Astrocyte of the cerebellum (primary cell): Measurements from ENCODE around the gene PROX2.
A peak's percentile ranks its signal among the peaks of the same experiment; 100 is the strongest.

Experiments
- DNase-seq: peaks from one replicate; pipeline ENCODE4 v3.0.0-alpha.2; 2011; ENCODE audit warnings: low read depth
- H3K4me3 ChIP-seq: 2 replicates; pipeline ENCODE4 v1.5.1; 2011; ENCODE audit warnings: mild to moderate bottlenecking, low read depth, low read length, moderate library complexity
- in situ Hi-C: cut with HindIII; loops from 2 replicates; pipeline ENCODE4 v1.10.0; 2017; ENCODE audit warnings: low sequenced_read_pairs
- TF ChIP-seq, protein P1 (sequence below): IDR thresholded peaks from 2 replicates; pipeline ENCODE4 v1.5.1; 2012; ENCODE audit warnings: low read length, low read depth, moderate library complexity, mild to moderate bottlenecking; ENCODE audit errors: missing control alignments

Gene PROX2

GRCh38 chr14:74888164-74889158 is 12.5 kb upstream of the PROX2 start:
- TF ChIP-seq, protein P1, sequence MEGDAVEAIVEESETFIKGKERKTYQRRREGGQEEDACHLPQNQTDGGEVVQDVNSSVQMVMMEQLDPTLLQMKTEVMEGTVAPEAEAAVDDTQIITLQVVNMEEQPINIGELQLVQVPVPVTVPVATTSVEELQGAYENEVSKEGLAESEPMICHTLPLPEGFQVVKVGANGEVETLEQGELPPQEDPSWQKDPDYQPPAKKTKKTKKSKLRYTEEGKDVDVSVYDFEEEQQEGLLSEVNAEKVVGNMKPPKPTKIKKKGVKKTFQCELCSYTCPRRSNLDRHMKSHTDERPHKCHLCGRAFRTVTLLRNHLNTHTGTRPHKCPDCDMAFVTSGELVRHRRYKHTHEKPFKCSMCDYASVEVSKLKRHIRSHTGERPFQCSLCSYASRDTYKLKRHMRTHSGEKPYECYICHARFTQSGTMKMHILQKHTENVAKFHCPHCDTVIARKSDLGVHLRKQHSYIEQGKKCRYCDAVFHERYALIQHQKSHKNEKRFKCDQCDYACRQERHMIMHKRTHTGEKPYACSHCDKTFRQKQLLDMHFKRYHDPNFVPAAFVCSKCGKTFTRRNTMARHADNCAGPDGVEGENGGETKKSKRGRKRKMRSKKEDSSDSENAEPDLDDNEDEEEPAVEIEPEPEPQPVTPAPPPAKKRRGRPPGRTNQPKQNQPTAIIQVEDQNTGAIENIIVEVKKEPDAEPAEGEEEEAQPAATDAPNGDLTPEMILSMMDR: no peak
- no peak for DNase-seq
- in situ Hi-C loops: no loop called here
- H3K4me3 ChIP-seq: no peak overlapping the region

DNA sequence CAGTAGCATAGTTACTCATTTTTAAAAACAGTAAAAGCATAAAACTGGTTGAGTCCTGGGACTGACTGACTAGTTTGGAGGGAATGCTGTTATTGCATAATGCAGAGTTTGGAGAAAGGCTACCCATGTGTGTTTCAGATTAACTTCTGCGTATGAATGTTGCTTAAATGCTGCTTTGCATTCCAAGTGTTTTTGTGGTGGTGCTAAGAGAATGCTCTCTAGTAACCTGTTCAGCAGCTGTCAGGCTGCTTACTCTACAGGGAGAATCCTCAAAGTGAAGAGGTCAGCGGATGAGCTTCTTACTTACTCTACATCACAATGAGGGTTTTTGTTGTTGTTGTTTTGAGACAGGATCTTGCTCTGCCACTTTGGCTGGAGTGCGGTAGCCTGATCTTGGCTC is 10.1 kb upstream of the PROX2 start:
- in situ Hi-C loops: no loop called here
- TF ChIP-seq, protein P1: no peak
- DNase-seq: peak; percentile 76

DNA sequence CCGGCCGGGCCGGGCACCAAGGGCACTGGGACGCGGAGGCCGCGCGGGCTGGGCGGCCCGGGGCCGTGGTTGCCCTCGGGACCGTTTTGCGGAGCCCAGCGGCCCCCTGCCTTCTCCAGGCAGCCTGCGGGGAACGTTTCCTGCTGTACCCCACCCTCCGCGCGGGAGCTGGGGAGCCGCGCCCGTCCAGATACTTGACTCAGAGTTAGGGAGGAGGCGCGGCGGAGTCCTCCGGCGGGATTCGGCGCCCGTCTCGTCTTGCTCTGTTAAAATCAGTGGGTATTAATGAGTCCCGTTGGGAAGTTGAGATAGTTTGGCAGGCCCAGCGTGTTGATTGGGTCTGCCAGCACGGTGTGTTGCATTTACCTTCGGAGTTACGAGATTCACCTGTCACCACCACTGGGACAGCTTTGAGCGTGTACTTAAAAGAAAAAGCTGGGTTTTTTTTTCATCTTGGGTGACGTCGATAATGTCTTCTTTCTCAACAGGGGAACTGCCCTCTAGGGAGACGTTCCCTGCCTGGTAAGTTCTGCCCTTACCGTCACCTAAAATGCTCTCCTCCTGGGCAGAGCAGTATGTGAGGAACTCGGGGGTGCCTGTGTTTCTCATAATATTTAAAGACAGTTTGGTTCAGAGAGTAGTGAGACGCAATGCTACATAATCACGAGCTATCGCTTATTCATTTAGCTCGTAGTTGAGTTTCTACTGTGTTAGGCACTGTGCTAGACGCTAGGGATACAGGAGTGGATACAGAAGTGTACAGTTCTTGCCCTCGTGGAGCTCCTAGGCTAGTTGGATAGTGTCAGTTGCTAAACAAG is 6.4 kb upstream of the PROX2 start:
- TF ChIP-seq, protein P1: no peak
- in situ Hi-C loops: no loop called here
- peak overlapping the region; percentile 88 for H3K4me3 ChIP-seq
- DNase-seq: no peak

More for the DNA sequence above, 10.1 kb upstream of the PROX2 start:
- no peak overlapping the region for H3K4me3 ChIP-seq

DNA sequence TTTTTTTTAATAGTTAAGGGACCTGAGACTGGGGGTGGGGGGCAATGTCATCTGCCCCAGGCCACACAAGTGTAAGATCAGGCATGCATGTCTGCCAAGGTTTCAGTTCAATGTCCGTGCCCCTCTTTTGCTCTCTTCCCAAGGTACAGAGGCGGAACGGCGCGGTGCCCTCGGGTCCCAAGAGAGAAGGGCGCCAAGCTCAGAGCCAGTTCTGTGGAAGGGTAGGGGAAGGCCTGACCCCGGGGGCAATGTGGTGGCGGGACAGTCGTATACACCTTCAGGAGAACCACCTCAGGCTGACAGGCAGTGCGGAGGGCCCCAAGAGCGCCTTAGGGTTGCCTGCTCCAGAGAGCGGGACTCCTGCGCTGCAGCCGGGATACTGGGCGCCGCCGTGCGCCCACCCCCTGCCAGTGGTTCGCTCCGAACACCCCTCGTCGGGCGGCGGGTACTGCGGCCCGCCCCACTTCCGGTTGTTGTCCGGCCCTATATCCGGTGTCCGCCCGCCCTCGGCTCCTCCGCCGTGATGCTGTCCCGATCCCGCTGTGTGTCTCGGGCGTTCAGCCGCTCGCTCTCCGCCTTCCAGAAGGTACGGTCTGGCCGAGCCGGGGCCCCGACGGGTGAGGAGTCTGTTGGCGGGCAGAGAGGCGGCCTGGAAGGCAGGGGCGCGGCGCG is 5.6 kb upstream of the PROX2 start, which contains the start of gene DLST:
Gene DLST (plus strand): TSS at position 486 of the 672 bp plus-strand sequence. CDS start 38 bp downstream, at position 524.
- in situ Hi-C loops: no loop called here
- peak within 1 kb of the TSS; percentile 88 for H3K4me3 ChIP-seq
- TF ChIP-seq, protein P1: no peak
- DNase-seq: peak; percentile 60

DNA sequence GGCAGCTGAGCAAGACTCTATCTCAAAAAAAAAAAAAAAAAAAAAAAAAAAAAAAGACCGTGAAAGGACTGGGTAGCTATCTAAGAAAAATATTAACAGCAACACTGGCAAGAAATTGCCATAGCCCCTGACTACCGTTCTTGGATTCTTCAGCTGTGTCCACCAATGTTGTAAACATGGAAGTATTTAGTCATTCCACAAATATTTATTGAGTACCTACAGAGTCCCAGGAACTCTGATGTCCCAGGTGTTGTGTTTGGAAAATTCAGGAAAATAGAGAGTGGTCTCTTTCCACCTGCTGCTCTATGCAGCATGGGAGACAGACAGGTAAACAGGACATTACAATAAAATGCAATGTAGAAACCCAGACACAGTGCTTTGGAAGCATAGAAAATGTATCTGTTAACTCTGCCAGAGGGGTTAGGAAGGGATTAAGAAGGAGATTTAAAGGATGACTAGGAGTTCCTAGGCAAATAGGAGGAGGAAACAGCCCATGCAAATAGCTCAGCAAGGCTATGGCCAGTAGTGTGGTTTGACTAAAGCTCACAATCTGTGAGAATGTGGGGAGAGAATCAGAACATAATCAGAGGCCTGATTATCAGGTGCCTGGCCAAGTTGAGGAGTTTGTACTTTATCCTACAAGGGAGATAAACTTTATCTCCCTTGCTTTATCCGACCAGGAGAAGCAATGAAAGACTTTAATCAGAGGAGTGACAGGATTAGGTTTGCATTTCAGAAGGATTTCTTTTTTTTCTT is 3.7 kb upstream of the PROX2 start:
- TF ChIP-seq, protein P1: no peak
- DNase-seq: no peak
- in situ Hi-C loops: no loop called here
- no peak overlapping the region for H3K4me3 ChIP-seq
